NCI-H146 treated with DMSO at 0.1 percent for 48 hours (cell line): Measurements from ENCODE around the gene ABHD16B.
"Not testable (repeated sequence)": the region's sequence is repeated elsewhere in the genome, so short reads cannot be mapped to it uniquely, and the experiment has no call there.

Experiments
- DNase-seq: peaks from one replicate; lab custom pipeline; 2025; ENCODE audit not compliant: unreplicated experiment; lab: John Stamatoyannopoulos, UW

The ABHD16B gene

GRCh38 chr20:63854766-63855362, 6.4 kb upstream of the ABHD16B start:
- no peak for DNase-seq

- DNase-seq, result no peak
These were observed 5.8 kb upstream of the ABHD16B start for GRCh38 chr20:63855363-63856097.

- no peak for DNase-seq
These were observed 5.2 kb upstream of the ABHD16B start for GRCh38 chr20:63856098-63856511.

- DNase-seq, result no peak
These were observed 3.4 kb upstream of the ABHD16B start for GRCh38 chr20:63857764-63858392.

- no peak for DNase-seq
These were observed 2.7 kb upstream of the ABHD16B start for GRCh38 chr20:63858393-63859165.

GRCh38 chr20:63859166-63859699, 2.1 kb upstream of the ABHD16B start:
- DNase-seq, result no peak

GRCh38 chr20:63860325-63861051, 810 bp upstream of the ABHD16B start:
- no peak for DNase-seq

GRCh38 chr20:63861981-63862901, 943 bp downstream of the ABHD16B start:
- DNase-seq, result no peak

- no peak for DNase-seq
These were observed 1.9 kb downstream of the ABHD16B start for GRCh38 chr20:63863021-63863797.

GRCh38 chr20:63863798-63864544, 2.7 kb downstream of the ABHD16B start:
- peak; percentile 40 for DNase-seq

- DNase-seq, result no peak
These were observed 3.3 kb downstream of the ABHD16B start for GRCh38 chr20:63864545-63864977.

GRCh38 chr20:63864978-63865640, 3.8 kb downstream of the ABHD16B start, which contains the start of gene TPD52L2:
Gene TPD52L2, plus strand, starts transcription at chr20:63865270. Its CDS starts 96 bp downstream, at chr20:63865366.
- peak; percentile 99 for DNase-seq

- DNase-seq, result not testable (repeated sequence)
These were observed 5.7 kb downstream of the ABHD16B start for GRCh38 chr20:63867042-63867441.

GRCh38 chr20:63868264-63868663, 7.0 kb downstream of the ABHD16B start:
- DNase-seq, result no peak

GRCh38 chr20:63873477-63873971, 12.2 kb downstream of the ABHD16B start:
- no peak for DNase-seq

- not testable (repeated sequence) for DNase-seq
These were observed 12.9 kb downstream of the ABHD16B start for GRCh38 chr20:63874241-63874640.

- DNase-seq, result no peak
These were observed 15.3 kb downstream of the ABHD16B start for GRCh38 chr20:63876489-63877036.
